GM18867 (cell line): Measurements from ENCODE around the gene SH3TC2.

Experiments used
- ATAC-seq: cut with Tn5 transposase; IDR thresholded peaks from one replicate; pipeline ENCODE4 v1.9.1; 2021; ENCODE audit warnings: mild to moderate bottlenecking, moderate library complexity; ENCODE audit not compliant: unreplicated experiment

SH3TC2 gene

DNA sequence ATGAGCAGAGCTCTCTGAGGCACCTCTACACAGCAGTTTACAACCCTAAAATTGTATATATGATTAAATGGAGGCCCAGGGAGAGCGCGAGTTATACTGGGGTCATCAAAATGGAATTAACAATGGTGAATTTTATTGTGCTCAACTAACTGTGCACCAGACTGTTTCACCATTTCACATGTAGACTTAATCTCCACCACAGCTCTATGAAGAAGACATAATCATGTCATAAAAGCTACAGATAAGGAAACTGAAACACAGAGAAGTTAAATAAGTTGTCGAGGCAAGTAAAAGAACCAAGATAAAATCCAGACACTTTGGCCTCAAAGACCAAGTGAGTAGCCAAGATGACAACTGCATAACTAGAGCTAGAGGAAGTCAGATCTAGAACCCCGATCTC is 1.5 kb downstream of the SH3TC2 start:
- no peak for ATAC-seq

DNA sequence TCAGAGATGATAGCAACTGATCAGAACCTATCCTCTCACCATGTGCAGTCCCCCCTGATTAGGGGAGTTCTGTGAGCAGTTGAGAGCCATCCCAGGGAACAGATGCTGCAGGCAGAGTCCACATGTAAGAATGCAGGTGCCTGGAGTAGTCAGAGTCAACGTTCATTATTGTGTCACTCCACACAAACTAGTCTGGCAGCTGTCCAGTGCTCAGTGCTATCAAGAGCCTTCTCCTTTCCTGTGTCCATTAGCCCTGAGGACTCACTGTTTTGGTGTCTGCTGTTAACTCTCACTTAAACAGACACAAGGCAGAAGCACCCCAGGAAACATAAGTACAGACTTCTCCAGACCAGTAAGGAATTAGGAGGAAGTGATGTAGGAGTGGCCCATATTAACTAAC is 2.5 kb downstream of the SH3TC2 start:
- ATAC-seq, result no peak

DNA sequence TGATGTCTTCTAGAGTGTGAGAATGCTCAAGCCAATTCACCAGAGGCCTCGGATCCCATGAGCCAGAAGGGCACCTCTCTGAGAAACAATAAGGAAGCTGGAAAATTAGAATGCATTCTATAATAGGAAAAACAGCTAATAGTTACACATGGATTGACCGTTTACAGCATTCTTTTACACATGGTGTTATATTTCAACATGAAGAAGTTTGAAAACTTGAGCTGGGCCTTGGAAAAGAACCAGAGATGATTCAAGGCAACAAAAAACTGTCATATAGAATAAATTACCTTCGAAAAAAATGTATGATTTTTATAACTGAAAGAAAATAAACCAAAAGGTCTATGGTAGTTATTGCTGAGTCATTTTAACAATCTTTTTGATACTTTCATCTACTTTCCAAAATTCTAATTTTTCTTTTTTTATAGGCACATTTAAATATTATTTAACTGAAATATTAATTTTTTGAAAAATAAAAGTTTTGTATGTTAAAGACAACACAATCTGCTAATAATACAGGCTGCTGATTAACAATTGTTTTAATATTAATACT is 6.2 kb downstream of the SH3TC2 start:
- no peak for ATAC-seq

DNA sequence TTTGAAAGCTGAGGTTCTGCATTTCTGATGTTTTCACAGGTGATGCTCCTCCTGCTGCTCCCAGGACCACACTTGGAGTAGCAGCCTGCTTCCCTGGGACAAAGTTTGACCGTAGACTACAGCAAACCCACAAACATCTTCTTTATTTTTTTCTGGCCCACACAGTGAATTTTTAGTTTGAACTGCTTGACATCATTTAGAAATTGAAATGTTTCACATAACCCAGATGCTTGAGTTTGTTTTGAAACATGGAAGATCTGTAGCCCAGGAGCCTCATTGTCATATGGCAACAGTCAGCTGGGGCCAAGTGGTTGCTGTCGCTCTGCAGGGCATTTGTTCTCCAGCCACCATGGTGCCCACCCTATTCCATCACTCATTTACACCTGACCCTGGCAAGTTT is 8.4 kb downstream of the SH3TC2 start:
- ATAC-seq, result no peak

GRCh38 chr5:149053072-149053695 is 9.7 kb downstream of the SH3TC2 start:
- no peak for ATAC-seq

GRCh38 chr5:149049371-149049781 is 13.5 kb downstream of the SH3TC2 start:
- ATAC-seq, result no peak

DNA sequence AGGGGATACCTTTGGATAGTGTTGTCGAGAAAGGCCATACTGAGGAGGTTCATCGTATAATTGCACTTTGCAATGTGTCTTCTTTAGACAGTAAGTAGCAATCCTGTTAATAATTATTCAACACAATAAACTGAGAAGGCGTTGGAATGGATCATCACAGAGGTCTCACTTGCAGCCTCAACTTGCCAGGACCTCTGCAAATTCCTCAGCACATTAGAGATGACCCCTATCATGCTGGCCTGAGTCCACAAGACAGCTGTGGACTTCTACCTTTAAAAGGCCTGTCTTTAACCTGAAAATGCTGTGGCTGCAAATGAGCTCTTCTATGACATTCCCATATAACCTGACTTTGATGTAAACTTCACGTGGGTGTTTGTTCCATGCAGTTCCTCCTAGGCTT is 14.1 kb downstream of the SH3TC2 start:
- ATAC-seq, result no peak

DNA sequence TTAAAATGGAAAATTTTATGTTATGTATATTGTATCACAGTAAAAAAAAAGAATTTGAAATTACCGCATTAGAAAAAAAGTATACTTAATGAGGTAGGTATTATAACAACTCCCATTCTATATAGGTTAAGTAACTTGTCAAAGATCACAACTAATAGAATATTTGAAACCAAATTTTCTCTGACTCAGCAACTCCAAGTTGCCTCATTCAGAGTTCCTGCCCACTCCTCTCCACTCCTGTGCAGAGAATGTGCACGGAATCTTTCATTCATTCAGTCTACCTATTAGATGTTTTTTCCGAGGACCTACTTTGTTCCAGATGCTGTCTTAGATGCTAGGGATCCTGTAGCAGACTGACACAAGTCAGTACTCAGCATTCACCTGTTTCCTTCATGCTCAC is 15.4 kb downstream of the SH3TC2 start:
- ATAC-seq, result no peak

DNA sequence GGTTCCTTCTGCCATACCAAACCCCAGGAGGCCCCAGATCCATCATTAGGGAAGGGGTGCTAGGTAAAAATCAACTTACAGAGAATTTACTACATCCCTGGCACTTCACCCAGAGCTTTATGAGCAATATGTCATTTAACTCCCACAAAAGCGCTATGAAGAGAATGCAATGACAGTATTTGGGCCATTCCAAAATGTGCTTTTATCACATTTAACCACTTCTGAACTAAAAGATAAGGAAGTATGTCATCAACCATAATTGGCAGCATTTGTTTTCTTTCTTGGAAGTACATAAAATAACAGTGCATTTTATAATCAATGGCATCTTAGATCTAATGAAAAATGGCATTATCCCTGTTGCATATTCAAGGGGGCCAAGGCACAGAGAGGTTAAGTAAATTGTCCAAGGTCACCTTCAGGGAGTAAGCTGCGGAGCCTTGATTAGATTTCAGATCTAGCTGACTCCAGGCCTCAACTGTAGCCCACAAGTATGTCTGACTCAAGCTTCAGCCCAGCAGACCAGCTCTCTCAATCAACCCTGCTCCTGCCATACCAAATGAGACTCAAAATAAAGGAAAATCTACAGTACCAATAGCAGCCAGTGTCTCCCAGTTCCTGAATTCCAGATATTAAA is 16.5 kb downstream of the SH3TC2 start:
- ATAC-seq, result no peak

DNA sequence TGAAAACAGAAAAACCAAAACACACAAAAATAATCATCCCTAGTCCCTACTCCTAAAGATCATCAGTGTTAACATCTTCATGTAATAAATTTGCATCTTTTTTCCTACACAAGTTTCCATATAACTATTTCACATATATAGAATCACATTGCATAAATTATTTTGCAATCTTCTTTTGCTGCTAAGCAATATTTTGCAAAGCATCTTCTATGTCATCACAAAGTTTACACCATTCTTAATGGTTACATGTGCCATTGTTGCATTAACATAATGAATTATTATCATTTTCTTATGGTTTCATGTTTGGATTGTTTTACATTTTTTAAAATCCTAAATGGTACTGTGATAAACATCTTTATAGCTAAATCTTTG is 17.8 kb downstream of the SH3TC2 start:
- no peak for ATAC-seq

- ATAC-seq, result no peak
Measured at GRCh38 chr5:149044453-149045088, 18.3 kb downstream of the SH3TC2 start.

GRCh38 chr5:149043641-149044040 is 19.2 kb downstream of the SH3TC2 start:
- ATAC-seq, result no peak

GRCh38 chr5:149042865-149043264 is 20.0 kb downstream of the SH3TC2 start:
- ATAC-seq, result no peak

- ATAC-seq, result no peak
Measured at GRCh38 chr5:149041242-149041641, 21.6 kb downstream of the SH3TC2 start.

GRCh38 chr5:149040421-149040820 is 22.4 kb downstream of the SH3TC2 start:
- no peak for ATAC-seq

DNA sequence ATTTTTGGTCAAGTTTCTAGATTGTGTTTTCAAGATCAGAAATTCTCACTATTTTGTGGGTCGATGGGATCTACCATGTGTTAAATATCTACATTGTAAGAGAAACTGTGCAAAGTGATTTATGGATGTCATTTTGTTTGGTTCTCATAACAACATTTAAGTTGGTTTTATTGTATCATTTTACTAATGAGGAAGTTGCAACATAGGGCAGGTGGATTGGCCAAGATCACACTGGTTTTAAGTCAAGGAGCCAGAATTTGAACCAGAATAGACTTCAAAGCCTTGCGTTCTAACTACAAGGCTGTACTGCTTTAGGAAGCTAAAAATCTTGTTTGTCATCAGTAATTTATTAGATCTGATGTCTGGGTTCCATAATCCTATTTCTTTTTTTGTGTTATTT is 23.4 kb downstream of the SH3TC2 start:
- no peak for ATAC-seq

DNA sequence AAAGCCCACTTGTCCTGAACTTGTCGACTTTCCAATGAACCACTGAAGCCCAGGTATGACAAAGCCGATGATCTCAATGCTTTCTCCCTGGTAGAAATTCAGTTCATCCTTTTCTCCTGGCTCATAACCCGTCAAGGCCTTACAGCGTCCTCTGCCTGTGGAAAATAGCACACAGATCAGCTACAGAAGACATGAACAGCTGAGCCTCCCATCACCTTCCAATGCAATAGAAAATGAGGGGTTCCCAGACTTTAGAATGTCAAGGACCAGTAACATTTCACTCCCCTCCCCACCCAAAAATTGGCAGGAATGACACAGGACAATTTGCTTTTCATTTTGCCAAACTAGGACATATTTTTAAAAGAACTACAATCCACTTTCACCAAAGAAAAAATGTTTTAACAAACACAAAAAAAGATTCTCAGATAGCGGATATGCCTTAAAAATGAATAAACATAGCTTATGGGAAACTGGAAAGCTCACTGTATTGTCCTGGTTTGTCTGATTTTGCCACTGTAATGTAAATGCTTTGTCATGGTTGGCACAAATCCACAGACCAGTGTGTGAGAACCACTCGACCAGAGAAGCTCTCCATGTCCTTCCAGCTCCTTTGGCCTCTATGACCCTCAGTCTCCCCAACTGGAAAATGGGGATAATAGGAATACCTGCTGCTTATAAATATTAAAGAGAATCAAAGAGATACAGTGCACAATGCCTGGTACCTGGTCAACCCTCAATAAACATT is 24.4 kb downstream of the SH3TC2 start:
- ATAC-seq, result no peak

- ATAC-seq, result no peak
Measured at GRCh38 chr5:149037817-149038216, 25.0 kb downstream of the SH3TC2 start.

DNA sequence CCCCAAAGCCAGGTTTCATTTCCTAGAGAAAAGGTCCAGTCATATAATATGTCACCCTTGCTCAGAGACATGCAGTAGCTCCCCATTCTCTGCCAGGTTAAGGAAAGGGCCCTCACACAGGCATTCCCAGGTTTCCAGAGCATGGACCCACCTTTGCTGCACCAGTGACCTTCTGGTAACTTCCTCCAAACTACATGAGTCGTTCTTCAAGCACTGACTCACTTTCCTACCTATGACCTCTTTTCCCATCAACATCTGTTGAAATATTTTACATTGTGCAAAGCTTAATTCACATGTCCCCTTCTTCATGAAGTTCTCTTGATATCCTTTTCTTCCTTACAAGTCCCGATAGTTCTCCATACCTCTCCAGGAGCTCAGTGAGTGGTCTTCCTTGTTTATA is 25.9 kb downstream of the SH3TC2 start:
- no peak for ATAC-seq

DNA sequence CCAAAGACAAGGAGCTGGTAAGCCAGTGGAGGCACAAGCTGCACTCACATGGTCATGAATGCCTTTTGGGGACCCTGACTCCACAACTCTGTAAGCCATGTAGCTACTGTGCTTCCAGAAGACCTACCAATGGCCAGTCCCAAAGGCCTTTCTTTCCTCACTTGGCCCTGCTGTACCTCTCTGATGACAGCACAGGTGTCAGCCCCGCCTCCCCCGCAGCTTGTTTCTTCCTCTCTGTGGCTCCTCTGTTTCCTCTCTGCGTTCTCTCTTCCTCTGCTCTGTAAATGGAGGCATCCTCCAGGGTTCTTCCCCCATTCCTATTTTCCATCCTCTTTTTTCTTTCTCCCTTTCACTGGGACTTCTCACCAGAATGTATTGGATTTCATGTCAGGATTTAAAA is 26.7 kb downstream of the SH3TC2 start:
- no peak for ATAC-seq

DNA sequence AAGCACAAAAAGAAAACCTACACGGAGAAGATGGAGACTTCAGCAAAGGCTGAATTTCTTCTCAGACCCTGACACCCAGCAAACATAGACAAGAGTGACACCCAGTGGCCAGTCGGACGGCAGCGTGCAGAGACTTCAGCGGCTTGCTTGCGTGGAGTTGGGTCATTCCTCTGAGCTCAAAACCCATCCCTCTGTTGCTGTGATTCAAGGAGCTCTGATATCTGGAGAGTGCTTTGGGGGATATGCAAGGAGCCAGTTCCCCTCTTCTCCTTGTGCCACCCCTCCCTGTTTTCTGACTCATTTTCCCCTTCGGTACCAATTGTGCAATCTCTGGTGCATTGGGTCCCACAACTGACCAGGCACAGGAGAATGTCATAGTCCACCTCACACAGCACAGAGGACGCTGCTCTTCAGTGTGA is 27.5 kb downstream of the SH3TC2 start:
- ATAC-seq, result peak; percentile 96
